Vagina (tissue), 2 donors: ENCODE data around the gene TMCC2. TPM values are rescaled to one million over a fixed set of nuclear protein-coding genes. Genes with fewer than 3 reads are reported as not detected.

ENCODE experiments used
- DNase-seq, 2 donors: peaks; one replicate each; pipeline ENCODE4 v3.0.0-alpha.2; 2017; ENCODE audit errors: extremely low spot score in 2 of 2
- H3K27ac ChIP-seq: fragments of 200-600 bp; sonication (generic); one replicate; pipeline ENCODE4 v1.5.1; 2019
- H3K27me3 ChIP-seq: fragments of 200-600 bp; sonication (generic); one replicate; pipeline ENCODE4 v1.5.1; 2019
- H3K36me3 ChIP-seq, 2 donors: fragments of 200-600 bp; sonication (generic); one replicate each; pipeline ENCODE4 v1.5.1; 2017 to 2019
- H3K4me1 ChIP-seq: fragments of 200-600 bp; sonication (generic); one replicate; pipeline ENCODE4 v1.5.1; 2019
- H3K4me3 ChIP-seq, 2 donors: fragments of 200-600 bp; sonication (generic); 1 replicate in 1 of 2; 2 replicates in 1 of 2; pipeline ENCODE4 v1.5.1; 2016 to 2019
- H3K9me3 ChIP-seq: fragments of 200-600 bp; sonication (generic); one replicate; pipeline ENCODE4 v1.5.1; 2019
- CTCF ChIP-seq, 3 experiments: fragments of 450-650 bp in 2 of 3; fragments of 200-600 bp in 1 of 3; sonication (generic) in 1 of 3; IDR thresholded peaks; one replicate each; pipeline ENCODE4 v1.5.1; 2017 to 2019; ENCODE audit warnings: antibody characterized with exemption in 3 of 3, mild to moderate bottlenecking in 2 of 3, moderate library complexity in 2 of 3
- POLR2A ChIP-seq, 2 donors: fragments of 450-650 bp; IDR thresholded peaks; one replicate each; pipeline ENCODE4 v1.6.1; 2017; ENCODE audit warnings: antibody characterized with exemption in 2 of 2, mild to moderate bottlenecking in 2 of 2, moderate library complexity in 2 of 2
- POLR2AphosphoS5 ChIP-seq, 2 donors: sonication (generic); formaldehyde crosslinking; IDR thresholded peaks; one replicate each; pipeline ENCODE4 v1.9.0; 2017; ENCODE audit warnings: antibody characterized with exemption in 2 of 2, mild to moderate bottlenecking in 2 of 2, low read depth in 1 of 2; ENCODE audit not compliant: insufficient read depth in 1 of 2
- intact Hi-C: fragments of 100-400 bp; cut with DNase I; formaldehyde crosslinking; loops from one replicate; pipeline ENCODE4 v1.15.1; 2023
- total RNA-seq: library from RNA; depleted of rRNA; stranded (reverse); fragments of >200 nt; gene quantifications from one replicate; pipeline ENCODE4 v1.2.3, GENCODE V29; 2016

TMCC2 gene
- total RNA-seq, 1 donor from 2014 or later, result 4.9 TPM

GRCh38 chr1:205316161-205316566 lies 88.4 kb downstream of the TMCC2 start:
- Histone ChIP-seq H3K36me3 (no peaks in the 10 kb centered on the region), H3K27me3 (no peaks in the 10 kb centered on the region), H3K4me1 (peaks cover 62% of the 10 kb centered on the region), H3K27ac (no peak overlapping the region), H3K9me3 (no peaks in the 10 kb centered on the region), H3K4me3 (no peak overlapping the region)
- no peak for DNase-seq
- TF ChIP-seq POLR2A (IDR thresholded peaks at IDR 0.05), result no peak
- no peak for TF ChIP-seq POLR2AphosphoS5 (IDR thresholded peaks at IDR 0.05; ENCODE audit: insufficient read depth in 1 of 2, low read depth in 1 of 2)
- TF ChIP-seq CTCF (IDR thresholded peaks at IDR 0.05), result no peak
- intact Hi-C loops, result no loop called here

GRCh38 chr1:205317311-205317917 lies 89.7 kb downstream of the TMCC2 start:
- Histone ChIP-seq H3K4me1 (peaks cover 62% of the 10 kb centered on the region), H3K4me3 (no peak overlapping the region)

DNA sequence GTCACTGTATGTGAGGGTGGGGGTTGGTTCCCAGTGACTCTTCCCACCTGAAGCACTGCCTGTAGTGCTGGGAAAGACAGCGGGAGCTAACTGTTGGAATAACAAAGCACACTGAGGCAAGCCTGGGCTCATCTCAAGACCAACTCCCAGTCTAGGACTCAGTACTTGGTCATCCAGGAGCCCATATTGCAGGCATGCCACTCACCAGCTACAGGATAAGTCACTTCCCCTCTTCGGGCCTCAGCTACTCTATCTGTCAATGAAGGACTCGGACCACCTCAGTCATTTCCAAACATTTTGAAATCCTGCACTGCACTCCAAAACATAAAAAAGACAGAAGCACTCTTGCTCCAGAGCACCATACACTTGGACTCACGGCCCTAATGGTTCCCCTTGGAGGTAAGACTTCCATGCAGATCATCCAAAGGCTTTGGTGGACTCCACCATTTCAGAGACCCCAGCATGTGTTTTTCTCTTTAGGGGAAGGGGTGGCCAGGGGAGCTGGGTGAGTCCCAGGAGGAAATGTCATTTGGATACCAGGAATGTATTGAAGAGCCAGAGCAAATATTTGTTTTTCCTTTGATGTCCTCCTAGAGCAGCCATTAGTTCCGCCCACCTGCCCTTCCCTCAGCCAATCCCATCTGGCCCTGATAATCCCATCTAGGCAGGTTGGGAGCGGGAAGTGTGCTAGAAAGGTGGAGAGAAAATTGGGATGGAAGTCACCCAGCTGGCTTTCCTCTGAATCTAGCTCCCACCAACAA lies 90.7 kb downstream of the TMCC2 start:
- Histone ChIP-seq H3K27ac (peak overlapping the region; percentile 1), H3K4me3 (peak overlapping the region in 1 of 2 donors; percentile 78), H3K36me3 (no peaks in the 10 kb centered on the region), H3K4me1 (peaks cover 55% of the 10 kb centered on the region), H3K27me3 (no peaks in the 10 kb centered on the region), H3K9me3 (no peaks in the 10 kb centered on the region)
- TF ChIP-seq POLR2AphosphoS5 (IDR thresholded peaks at IDR 0.05; ENCODE audit: insufficient read depth in 1 of 2, low read depth in 1 of 2), result no peak
- TF ChIP-seq POLR2A (IDR thresholded peaks at IDR 0.05), result no peak
- TF ChIP-seq CTCF (IDR thresholded peaks at IDR 0.05), result no peak
- intact Hi-C loops, result no loop called here
- DNase-seq, result no peak

More at GRCh38 chr1:205317311-205317917, 89.7 kb downstream of the TMCC2 start:
- H3K27ac ChIP-seq, result peak overlapping the region; percentile 14
- no peaks in the 10 kb centered on the region for H3K36me3 ChIP-seq
- no peaks in the 10 kb centered on the region for H3K27me3 ChIP-seq
- no peak for DNase-seq
- intact Hi-C loops, result no loop called here
- H3K9me3 ChIP-seq, result no peaks in the 10 kb centered on the region
- no peak for TF ChIP-seq CTCF (IDR thresholded peaks at IDR 0.05)
- TF ChIP-seq POLR2AphosphoS5 (IDR thresholded peaks at IDR 0.05; ENCODE audit: insufficient read depth in 1 of 2, low read depth in 1 of 2), result no peak
- no peak for TF ChIP-seq POLR2A (IDR thresholded peaks at IDR 0.05)

- Histone ChIP-seq H3K4me1 (peaks cover 47% of the 10 kb centered on the region), H3K9me3 (no peaks in the 10 kb centered on the region), H3K27me3 (no peaks in the 10 kb centered on the region), H3K36me3 (no peaks in the 10 kb centered on the region), H3K4me3 (peak overlapping the region in 1 of 2 donors; percentile 78), H3K27ac (peak overlapping the region; percentile 81)
- no peak for DNase-seq
- TF ChIP-seq POLR2AphosphoS5 (IDR thresholded peaks at IDR 0.05; ENCODE audit: insufficient read depth in 1 of 2, low read depth in 1 of 2) (no peak), POLR2A (IDR thresholded peaks at IDR 0.05) (no peak), CTCF (IDR thresholded peaks at IDR 0.05) (no peak)
- intact Hi-C loops, result no loop called here
These were observed 91.6 kb downstream of the TMCC2 start for GRCh38 chr1:205319081-205320018.
